Activated CD4-positive, alpha-beta T cell treated with anti-CD3 and anti-CD28 coated beads for 4 hours (primary cell): ENCODE measurements around the gene SP9.

Experiments
- DNase-seq, 2 donors: peaks; one replicate each; pipeline ENCODE4 v3.0.0-alpha.2; 2020

Gene SP9

DNA sequence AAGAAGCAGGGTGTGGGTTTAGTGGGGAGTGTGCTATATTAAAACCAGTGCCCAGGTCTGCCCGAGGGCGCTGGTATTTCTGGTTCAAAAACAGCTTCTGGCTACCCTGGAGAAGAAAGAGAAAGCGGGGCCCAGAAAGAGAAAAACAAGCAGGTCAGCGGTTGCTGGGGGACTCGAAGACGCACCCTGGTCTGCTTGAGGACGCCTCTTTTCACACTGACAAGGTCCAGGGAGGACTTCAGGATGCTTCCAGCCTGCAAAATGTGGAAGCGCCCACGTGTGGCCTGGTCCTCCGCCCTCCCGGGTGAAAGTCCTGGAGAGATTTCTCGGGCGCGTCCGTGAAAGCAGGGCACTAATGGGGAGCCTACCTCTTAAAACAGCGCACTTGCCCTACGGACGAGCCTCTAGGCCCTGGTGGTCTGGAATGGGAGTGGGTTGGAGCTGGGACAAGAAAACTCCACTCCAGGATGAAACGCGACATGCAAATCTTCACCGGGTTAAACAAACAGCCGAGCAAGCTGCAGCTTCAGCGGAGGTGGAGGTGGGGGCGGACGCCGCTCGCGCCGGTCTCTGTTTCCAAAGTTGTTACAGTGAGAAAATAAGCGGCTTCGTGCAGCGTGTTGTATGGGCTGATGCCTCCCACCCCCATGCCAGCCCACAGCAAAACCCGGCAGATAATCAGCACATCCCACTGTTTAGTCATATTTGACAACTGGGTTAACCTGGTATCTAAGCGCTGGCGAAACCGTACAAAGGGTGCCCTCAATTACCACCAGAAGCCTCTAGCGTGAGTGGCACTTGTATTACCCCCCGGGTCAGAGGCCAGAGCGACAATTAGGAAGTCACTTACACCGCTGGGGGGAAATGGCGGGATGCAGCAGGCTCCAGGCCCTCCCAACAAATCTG lies 1.1 kb upstream of the SP9 start:
- DNase-seq: no peak

DNA sequence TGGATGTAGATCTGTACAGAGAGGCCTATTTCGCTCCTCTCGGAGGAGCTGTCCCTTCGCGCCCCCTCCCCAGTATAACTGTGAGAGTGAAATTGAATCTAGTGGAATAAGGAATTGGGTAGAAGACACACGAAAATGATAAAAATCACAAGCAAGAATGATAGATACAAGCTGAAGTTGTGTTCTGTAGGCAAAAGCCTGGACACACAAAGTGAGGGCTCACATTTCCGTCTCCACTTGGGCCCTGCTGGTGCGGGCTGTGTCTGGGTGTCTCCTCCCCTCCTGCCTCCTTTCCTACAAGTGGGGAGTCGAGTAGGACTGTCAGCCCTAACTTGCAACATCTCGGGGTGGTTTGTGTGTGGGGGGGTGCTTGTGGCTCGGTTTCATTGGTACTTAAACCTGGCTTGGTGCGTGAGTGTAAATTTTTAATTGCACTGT lies 457 bp upstream of the SP9 start:
- no peak for DNase-seq

- DNase-seq: no peak
Observed at GRCh38 chr2:174335254-174335987, 667 bp downstream of the SP9 start.

DNA sequence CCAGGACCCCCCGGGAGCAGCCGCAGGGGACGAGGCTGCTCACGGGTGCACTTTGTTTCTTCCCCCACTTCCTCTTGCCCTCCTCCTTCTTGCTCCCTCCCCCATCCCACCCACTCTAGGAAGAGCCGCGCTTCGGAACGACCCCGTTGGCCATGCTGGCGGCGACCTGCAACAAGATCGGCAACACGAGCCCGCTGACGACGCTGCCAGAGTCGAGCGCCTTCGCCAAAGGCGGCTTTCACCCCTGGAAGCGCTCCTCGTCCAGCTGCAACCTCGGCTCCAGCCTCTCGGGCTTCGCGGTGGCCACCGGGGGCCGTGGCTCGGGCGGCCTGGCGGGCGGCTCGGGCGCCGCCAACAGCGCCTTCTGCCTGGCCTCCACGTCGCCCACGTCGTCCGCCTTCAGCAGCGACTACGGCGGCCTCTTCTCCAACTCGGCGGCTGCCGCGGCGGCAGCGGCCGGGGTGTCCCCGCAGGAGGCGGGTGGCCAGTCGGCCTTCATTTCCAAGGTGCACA lies 1.3 kb downstream of the SP9 start:
- DNase-seq: no peak

GRCh38 chr2:174336501-174337336 lies 2.0 kb downstream of the SP9 start:
- no peak for DNase-seq

DNA sequence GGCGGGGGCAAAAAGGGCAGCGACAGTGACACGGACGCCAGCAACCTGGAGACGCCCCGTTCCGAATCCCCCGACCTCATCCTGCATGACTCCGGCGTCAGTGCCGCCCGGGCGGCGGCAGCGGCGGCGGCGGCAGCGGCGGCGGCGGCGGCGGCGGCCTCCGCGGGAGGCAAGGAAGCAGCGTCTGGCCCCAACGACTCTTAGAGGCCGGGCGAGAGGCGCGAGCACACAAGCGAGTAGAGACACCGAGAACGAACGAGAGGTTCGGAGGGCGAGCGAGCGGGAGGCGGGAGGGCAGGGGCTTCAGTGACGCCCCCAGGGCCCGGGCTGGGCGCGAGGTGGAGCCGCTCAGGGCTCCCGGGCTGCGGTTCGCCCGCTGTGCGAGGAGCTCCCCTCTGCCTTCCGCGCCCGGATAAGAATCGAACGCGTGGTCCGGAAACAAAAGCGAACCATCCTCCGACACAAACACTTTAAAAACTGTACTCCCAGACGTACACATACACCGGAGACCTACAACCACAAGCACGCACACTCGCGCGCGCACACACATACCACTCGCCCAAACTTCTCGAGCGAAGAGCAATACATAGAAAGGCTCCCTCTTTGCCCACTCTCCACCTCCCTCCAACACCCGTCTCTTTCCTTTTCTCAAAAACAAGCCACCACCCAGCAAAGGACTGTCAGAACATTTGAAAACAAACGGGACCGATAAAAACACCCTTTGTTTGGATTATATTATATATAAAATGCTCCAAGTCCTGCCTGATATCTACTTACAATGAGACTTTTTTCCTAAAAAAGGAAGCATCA lies 2.8 kb downstream of the SP9 start:
- no peak for DNase-seq

GRCh38 chr2:174338147-174338605 lies 3.4 kb downstream of the SP9 start:
- no peak for DNase-seq

GRCh38 chr2:174338671-174339560 lies 4.2 kb downstream of the SP9 start:
- no peak for DNase-seq

DNA sequence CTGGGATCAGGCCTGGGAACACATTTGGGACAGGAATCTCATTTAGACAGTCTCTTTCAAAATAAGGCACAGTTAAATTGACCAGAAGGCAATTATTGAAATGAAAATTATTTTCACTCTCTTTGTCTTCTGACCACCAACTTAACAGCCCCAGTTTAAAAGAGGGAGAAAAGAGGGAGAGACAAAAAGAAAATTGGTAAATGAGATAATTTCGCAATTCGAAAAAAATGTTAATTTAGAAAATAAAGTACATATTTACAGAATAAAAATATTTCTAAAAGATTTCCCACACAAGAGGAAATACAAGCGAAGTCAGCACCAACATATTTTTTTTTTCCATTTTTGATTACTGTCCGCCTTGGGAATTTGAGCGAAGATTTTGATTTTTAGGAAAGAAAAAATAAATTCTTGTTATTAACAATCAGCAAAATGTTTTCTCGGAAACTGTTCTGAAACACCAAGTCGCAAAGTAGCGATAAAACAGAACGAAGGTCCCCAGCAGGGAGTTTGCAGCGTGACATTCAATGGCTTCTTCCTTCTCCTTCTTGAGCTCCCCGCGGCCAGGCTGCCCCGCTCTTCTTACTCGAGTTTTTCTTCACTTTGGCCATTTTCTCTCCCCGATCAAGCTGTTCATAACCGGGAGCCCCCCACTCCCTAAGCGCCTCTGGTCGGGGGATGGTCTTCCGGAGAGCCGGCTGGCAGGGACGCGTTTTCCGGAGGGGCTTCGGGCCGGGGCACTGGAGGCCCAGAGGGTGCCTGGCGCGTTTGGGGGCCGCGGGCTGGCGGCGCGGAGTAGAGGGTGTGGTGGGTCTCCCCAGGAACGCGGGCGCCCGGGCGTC lies 5.0 kb downstream of the SP9 start:
- no peak for DNase-seq

GRCh38 chr2:174340400-174341292 lies 5.9 kb downstream of the SP9 start:
- no peak for DNase-seq

DNA sequence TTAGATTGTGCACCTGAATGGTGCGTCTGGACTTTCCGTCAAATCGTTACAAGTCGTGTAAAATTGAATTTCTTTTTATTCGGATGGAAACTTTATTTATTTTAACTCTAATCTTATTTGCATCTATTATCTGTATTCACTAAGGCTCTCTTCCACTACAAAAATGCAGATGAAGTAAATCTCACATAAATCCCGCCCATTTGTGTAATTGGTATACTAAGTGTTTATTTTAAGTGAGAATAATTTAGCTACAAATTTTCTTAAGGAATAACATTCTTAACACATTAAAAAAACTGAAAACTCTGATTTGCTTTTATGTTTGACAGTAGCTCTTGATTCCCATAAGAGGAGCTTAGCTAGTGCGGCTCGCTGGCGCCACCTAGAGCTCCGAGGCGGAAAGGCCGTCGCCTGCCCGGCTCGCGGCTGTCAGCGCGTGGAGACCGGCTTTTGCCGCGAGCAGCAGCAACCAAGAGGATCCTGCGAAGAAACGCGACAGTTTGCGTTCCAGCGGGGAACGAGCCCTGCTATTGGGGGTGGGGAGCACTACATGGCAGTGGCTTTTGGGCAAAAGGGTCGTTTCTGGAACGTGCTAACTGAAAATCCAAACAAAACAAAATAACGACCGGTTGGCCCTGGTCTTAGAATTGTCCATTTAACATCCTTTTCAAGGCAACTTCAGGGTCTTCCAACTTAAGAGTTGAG lies 6.7 kb downstream of the SP9 start:
- peak; percentile 78 to 87 for DNase-seq

- peak in 1 of 2 donors; percentile 12 for DNase-seq
Observed at GRCh38 chr2:174341995-174342685, 7.4 kb downstream of the SP9 start.

DNA sequence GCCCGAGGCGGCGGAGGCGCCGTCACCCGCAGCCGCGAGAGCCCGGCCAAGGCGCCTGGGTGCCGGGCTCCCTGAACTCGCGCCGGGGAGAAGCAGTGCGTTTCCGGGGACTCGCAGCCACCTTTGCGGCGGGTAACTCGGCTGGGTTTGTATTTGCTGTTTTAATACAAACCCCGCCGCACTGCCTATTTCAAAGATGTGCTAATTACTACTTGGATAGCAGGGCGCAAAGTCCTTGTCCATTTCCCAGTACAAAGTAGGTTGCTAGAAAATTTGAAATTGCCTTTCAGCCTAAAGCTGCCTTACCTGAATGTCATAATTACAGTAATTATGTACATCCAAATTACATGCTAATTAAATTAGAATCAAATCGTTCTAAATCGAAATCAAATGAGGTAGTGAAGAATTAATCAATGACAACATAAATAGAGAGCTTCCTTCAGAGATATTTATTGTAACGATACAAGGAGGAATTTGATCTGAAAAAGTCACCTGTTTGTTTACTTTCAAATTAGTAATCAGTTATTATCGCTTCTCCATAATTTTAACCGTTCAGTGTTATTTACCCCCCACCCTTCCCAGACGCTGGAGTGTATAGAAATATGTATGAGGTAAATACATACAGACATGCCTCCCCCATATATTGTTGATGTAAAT lies 8.1 kb downstream of the SP9 start:
- DNase-seq: no peak

- DNase-seq: no peak
Observed at GRCh38 chr2:174343343-174343622, 8.5 kb downstream of the SP9 start.

DNA sequence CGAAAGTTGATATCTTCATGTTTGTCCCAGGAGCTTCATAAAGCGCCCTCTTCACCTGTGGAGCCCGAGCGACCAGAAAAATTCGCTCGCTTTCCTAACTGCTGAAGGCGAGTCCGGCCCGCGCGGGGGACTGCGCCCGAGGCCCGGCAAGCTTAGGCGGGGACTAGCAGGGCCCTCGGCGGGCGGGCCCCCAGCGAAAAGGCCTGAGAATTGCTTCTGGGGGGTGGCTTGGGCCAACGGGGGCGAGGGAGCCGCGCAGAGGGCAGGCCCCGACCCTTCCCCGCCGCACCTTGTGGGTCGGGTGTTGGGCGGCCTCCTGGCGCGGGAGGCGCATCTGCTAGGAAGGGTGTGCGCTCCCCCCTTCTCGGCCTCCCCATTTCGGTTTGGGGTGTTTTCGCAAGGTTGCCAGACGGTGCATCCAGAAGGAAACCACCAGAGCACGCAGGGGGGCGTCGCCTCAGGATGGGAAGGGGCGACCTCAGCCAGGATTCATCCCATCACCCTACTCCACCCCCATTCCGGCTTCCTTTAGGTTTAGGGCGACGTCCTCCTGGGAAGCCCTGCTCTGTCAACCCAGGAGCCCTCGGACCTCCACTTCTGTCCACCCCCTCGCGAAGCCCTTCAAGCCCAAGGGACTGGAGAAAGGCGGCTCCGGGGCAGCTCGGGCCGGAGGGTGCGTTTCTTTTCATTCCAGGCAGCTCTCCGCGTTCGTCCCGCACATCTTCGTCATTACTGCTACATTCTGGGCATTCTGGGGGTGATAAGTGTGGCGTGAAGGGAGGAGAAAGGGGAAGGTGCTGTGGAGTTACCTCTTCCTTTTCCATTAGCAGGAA lies 9.1 kb downstream of the SP9 start:
- no peak for DNase-seq
